Measurements from ENCODE around the gene PIP5K1B. TPM values are rescaled to one million over a fixed set of nuclear protein-coding genes. Genes with fewer than 3 reads are reported as not detected.

PIP5K1B gene
- total RNA-seq, 1 experiment from 2014 or later: 5.2 TPM

GRCh38 chr9:68919661-68920060 lies 214.6 kb downstream of the PIP5K1B start (continued):
- TF ChIP-seq JAZF1 (CRISPR knock-in tag; IDR thresholded peaks at IDR 0.05) (no peak), FOXP4 (CRISPR knock-in tag; IDR thresholded peaks at IDR 0.05) (no peak), EMX1 (CRISPR knock-in tag; IDR thresholded peaks at IDR 0.05) (no peak)

- Mint-ChIP-seq H3K36me3 (0 out of 2 replicates have a peak, but pooled peaks cover 3% of the 10 kb centered on the region), H3K4me3 (no peak overlapping the region), H3K27ac (no peak overlapping the region), H3K9me3 (no peaks in the 10 kb centered on the region), H3K4me1 (peaks cover 6% of the 10 kb centered on the region; the same call in 1 of the 2 replicates), H3K27me3 (ENCODE audit: low read depth) (no peaks in the 10 kb centered on the region; the same call in 1 of the 2 replicates)
- no peak for ATAC-seq
- CTCF ChIA-PET: no interaction called here
- POLR2A ChIA-PET: no interaction called here
- DNase-seq (ENCODE audit: low spot score): no peak
- TF ChIP-seq USF1 (CRISPR knock-in tag; IDR thresholded peaks at IDR 0.05) (no peak), NFE2L1 (CRISPR knock-in tag; IDR thresholded peaks at IDR 0.05) (no peak), ETV6 (CRISPR knock-in tag; IDR thresholded peaks at IDR 0.05) (no peak), ZNF416 (CRISPR knock-in tag; IDR thresholded peaks at IDR 0.05) (no peak), ZNF138 (CRISPR knock-in tag; conservative IDR thresholded peaks at IDR 0.05) (no peak), ZNF423 (CRISPR knock-in tag; IDR thresholded peaks at IDR 0.05) (no peak), FOXK1 (CRISPR knock-in tag; IDR thresholded peaks at IDR 0.05) (no peak), ZNF532 (CRISPR knock-in tag; IDR thresholded peaks at IDR 0.05; ENCODE audit: borderline replicate concordance) (no peak), SMAD4 (CRISPR knock-in tag; IDR thresholded peaks at IDR 0.05) (no peak), ZNF512 (CRISPR knock-in tag; IDR thresholded peaks at IDR 0.05; ENCODE audit: borderline replicate concordance) (no peak), NFYB (CRISPR knock-in tag; conservative IDR thresholded peaks at IDR 0.05; ENCODE audit: low read depth) (no peak), STAT6 (CRISPR knock-in tag; conservative IDR thresholded peaks at IDR 0.05; ENCODE audit: low read depth) (no peak), HMGXB4 (CRISPR knock-in tag; IDR thresholded peaks at IDR 0.05) (no peak), AFF4 (CRISPR knock-in tag; IDR thresholded peaks at IDR 0.05; ENCODE audit: borderline replicate concordance) (no peak), NR1H2 (CRISPR knock-in tag; IDR thresholded peaks at IDR 0.05) (no peak)
Observed at GRCh38 chr9:68920921-68921320, 215.9 kb downstream of the PIP5K1B start.

Data from WTC11 (cell line).